ENCODE results near the gene CCDC24. TPM values are rescaled to one million over a fixed set of nuclear protein-coding genes. Genes with fewer than 3 reads are reported as not detected.

CCDC24 gene
- total and polyA plus RNA-seq, 2 of the 13 experiments (the other 11 are each of a cell fraction or from before 2014, with no cell fraction given) = 1.4 to 2.9 TPM

GRCh38 chr1:44030605-44031251 lies 39.3 kb downstream of the CCDC24 start:
- peak; percentile 77 for ATAC-seq
- peak overlapping the region; percentile 85 for H3K9ac ChIP-seq (ENCODE audit: insufficient read depth, low read depth, low read length)
- POLR2A ChIA-PET = interaction anchor here (0.8 to 5.4 kb wide), 12 partner anchors 9 to 96 kb away, joined by 3 to 32 read pairs (median 9); partner anchors contain the start of genes ARTN, ATP6V0B, CCDC24 and DPH2
- no peak for FAIRE-seq
- no peaks in the 10 kb centered on the region for H3K79me2 ChIP-seq (ENCODE audit: insufficient read depth, low read length)
- CTCF ChIA-PET (ENCODE audit: low intra/inter-chr PET ratio, low total read pairs) = interaction anchor here (1.2 kb wide), 1 partner anchor 26 kb away, joined by 3 read pairs; no protein-coding TSS in a partner anchor
- 0% methylated on average over 12 of the region's 66 CpGs for WGBS (ENCODE audit: low lambda C conversion rate)
- in situ Hi-C loops (cut with HindIII; ENCODE audit: extremely low pct_ligation_motif_present, low pct_unique_long_range_greater_than_20kb) = loop anchor here (5.0 kb wide), 1 partner anchor 33 kb away; no protein-coding TSS in a partner anchor
- peak overlapping the region; percentile 95 for H3K4me2 ChIP-seq (ENCODE audit: low read depth, low read length)
- H2AFZ ChIP-seq (ENCODE audit: low read length) = no peak overlapping the region
- no peaks in the 10 kb centered on the region for H3K9me3 ChIP-seq (ENCODE audit: low read length)
- 0 out of 5 replicates have a peak, but pooled peaks cover 0 to 2% of the 10 kb centered on the region in 2 experiments for H3K27me3 ChIP-seq (ENCODE audit: control insufficient read depth in 1 of 2, insufficient read depth in 2 of 2, low read length in 2 of 2)
- peak; percentile 34 for DNase-seq (ENCODE audit: low spot score)
- peaks cover 42% of the 10 kb centered on the region for H3K4me1 ChIP-seq (ENCODE audit: insufficient read depth, low read length)
- peaks cover 0 to 8% of the 10 kb centered on the region in 2 experiments; a peak in 1 of 5 replicates for H3K36me3 ChIP-seq (replicated peaks in 1 of 2; ENCODE audit: control insufficient read depth in 1 of 2, insufficient read depth in 2 of 2, low read length in 2 of 2)
- intact Hi-C loops (cut with micrococcal nuclease; ENCODE audit: unreplicated experiment) = loop anchor here (10.0 kb wide), 1 partner anchor 96 kb away; the partner anchor contains the start of gene ARTN
- H3K4me3 ChIP-seq (replicated peaks in 1 of 3; ENCODE audit: insufficient read depth in 1 of 3, low read depth in 2 of 3, low read length in 3 of 3) = peak overlapping the region; percentile 91 to 96 (median 95)
- peak overlapping the region; percentile 78 for H3K27ac ChIP-seq (ENCODE audit: extremely low read length, insufficient read depth, low read length)
- BruUV-seq (replicated peaks) = no TSS peak
- H4K20me1 ChIP-seq (ENCODE audit: insufficient read depth, low read length) = no peaks in the 10 kb centered on the region
- 0 out of 2 replicates have a peak, but pooled peaks have one; percentile 7 for TF ChIP-seq ZNF670 (CRISPR knock-in tag; IDR thresholded peaks at IDR 0.05; ENCODE audit: borderline replicate concordance)
- peak; percentile 61; the same call in 1 of the 2 replicates for TF ChIP-seq SMAD1 (CRISPR knock-in tag; IDR thresholded peaks at IDR 0.05; ENCODE audit: borderline replicate concordance, low read depth)
- TF ChIP-seq ZNF264 (CRISPR knock-in tag; IDR thresholded peaks at IDR 0.05) = no peak
- peak; percentile 71 for TF ChIP-seq CTCF (CRISPR knock-in tag; IDR thresholded peaks at IDR 0.05)
- TF ChIP-seq POLR2A (IDR thresholded peaks at IDR 0.05; ENCODE audit: insufficient read depth in 1 of 2, low read depth in 2 of 2, low read length in 2 of 2) = 0 out of 4 replicates have a peak, but pooled peaks of 1 of the 2 experiments have one; percentile 16
- no peak for TF ChIP-seq CBX5 (CRISPR knock-in tag; IDR thresholded peaks at IDR 0.05; ENCODE audit: borderline replicate concordance)
- 0 out of 2 replicates have a peak, but pooled peaks have one; percentile 1 for TF ChIP-seq ZNF143 (CRISPR knock-in tag; IDR thresholded peaks at IDR 0.05)
- TF ChIP-seq EED (CRISPR knock-in tag; IDR thresholded peaks at IDR 0.05) = peak; percentile 59; the same call in 1 of the 2 replicates
- TF ChIP-seq HNF1A (IDR thresholded peaks at IDR 0.05; ENCODE audit: low read depth) = no peak
- TF ChIP-seq HNF1A (CRISPR knock-in tag; IDR thresholded peaks at IDR 0.05; ENCODE audit: borderline replicate concordance) = peak; percentile 1; the same call in 1 of the 2 replicates
- TF ChIP-seq ZBTB7A (CRISPR knock-in tag; IDR thresholded peaks at IDR 0.05) = 0 out of 2 replicates have a peak, but pooled peaks have one; percentile 46
- 0 out of 2 replicates have a peak, but pooled peaks have one; percentile 18 for TF ChIP-seq SATB2 (CRISPR knock-in tag; IDR thresholded peaks at IDR 0.05)
- peak; percentile 57 for TF ChIP-seq PATZ1 (CRISPR knock-in tag; IDR thresholded peaks at IDR 0.05)
- peak; percentile 75 for TF ChIP-seq RBFOX2 (IDR thresholded peaks at IDR 0.05; ENCODE audit: low read depth, low read length)
- TF ChIP-seq EZH2 (conservative IDR thresholded peaks at IDR 0.05; ENCODE audit: low read depth, low read length) = no peak
- TF ChIP-seq ZNF605 (CRISPR knock-in tag; IDR thresholded peaks at IDR 0.05) = peak; percentile 74

Data from HepG2 (cell line).